Loucy (cell line): ENCODE measurements around the gene ANO6.

Experiments
- H2AFZ ChIP-seq: fragments of 200-600 bp; sonication (generic); 2 replicates; pipeline ENCODE4 v1.6.0; 2016; ENCODE audit warnings: antibody characterized with exemption, mild to moderate bottlenecking, low read length, moderate library complexity
- H3F3A ChIP-seq: fragments of 200-600 bp; 2 replicates; pipeline ENCODE4 v1.6.0; 2016; ENCODE audit warnings: antibody characterized with exemption, low read depth, mild to moderate bottlenecking
- H3K27me3 ChIP-seq: fragments of 200-600 bp; sonication (generic); 2 replicates; pipeline ENCODE4 v1.6.1; 2014; ENCODE audit warnings: low read length, mild to moderate bottlenecking; ENCODE audit not compliant: insufficient read depth, poor library complexity, severe bottlenecking
- H3K36me3 ChIP-seq: fragments of 200-600 bp; sonication (generic); 2 replicates; pipeline ENCODE4 v1.6.1; 2016; ENCODE audit warnings: low read length; ENCODE audit not compliant: insufficient read depth
- H3K4me1 ChIP-seq: fragments of 200-600 bp; sonication (generic); 2 replicates; pipeline ENCODE4 v1.5.1; 2014; ENCODE audit warnings: low read length, mild to moderate bottlenecking; ENCODE audit not compliant: insufficient read depth, poor library complexity, severe bottlenecking
- H3K4me2 ChIP-seq: fragments of 200-600 bp; sonication (generic); 2 replicates; pipeline ENCODE4 v1.6.0; 2014; ENCODE audit warnings: antibody characterized with exemption, low read length, low read depth, mild to moderate bottlenecking; ENCODE audit not compliant: poor library complexity, severe bottlenecking
- H3K4me3 ChIP-seq: fragments of 200-600 bp; sonication (generic); 2 replicates; pipeline ENCODE4 v1.5.1; 2014; ENCODE audit warnings: low read length, mild to moderate bottlenecking, mixed read lengths; ENCODE audit not compliant: poor library complexity, severe bottlenecking
- H3K79me2 ChIP-seq: fragments of 200-600 bp; sonication (generic); 2 replicates; pipeline ENCODE4 v1.6.1; 2014; ENCODE audit warnings: low read length; ENCODE audit not compliant: insufficient read depth
- H3K9ac ChIP-seq: fragments of 200-600 bp; sonication (generic); 2 replicates; pipeline ENCODE4 v1.6.0; 2014; ENCODE audit warnings: mild to moderate bottlenecking, low read depth, low read length, moderate library complexity; ENCODE audit not compliant: poor library complexity, severe bottlenecking
- H3K9me2 ChIP-seq: fragments of 200-600 bp; sonication (generic); replicated peaks from 2 replicates; pipeline ENCODE4 v1.6.1; 2016; ENCODE audit warnings: low read depth, low read length, mixed read lengths
- H3K9me3 ChIP-seq: fragments of 200-600 bp; sonication (generic); 2 replicates; pipeline ENCODE4 v1.6.1; 2014; ENCODE audit warnings: mild to moderate bottlenecking, antibody characterized with exemption, low read length, low read depth; ENCODE audit not compliant: insufficient read depth
- H4K20me1 ChIP-seq: fragments of 200-600 bp; sonication (generic); 2 replicates; pipeline ENCODE4 v1.6.0; 2014; ENCODE audit warnings: antibody characterized with exemption, low read length, mild to moderate bottlenecking; ENCODE audit not compliant: insufficient read depth, poor library complexity, severe bottlenecking
- CTCF ChIP-seq: fragments of 200-600 bp; sonication (generic); conservative IDR thresholded peaks from 2 replicates; pipeline ENCODE4 v1.5.1; 2014; ENCODE audit warnings: mild to moderate bottlenecking, antibody characterized with exemption, low read length
- EZH2phosphoT487 ChIP-seq: fragments of 200-600 bp; IDR thresholded peaks from 2 replicates; pipeline ENCODE4 v1.6.1; 2018; ENCODE audit warnings: antibody characterized with exemption, mild to moderate bottlenecking, moderate library complexity, borderline replicate concordance

ANO6 gene

GRCh38 chr12:45327823-45328383, 112.0 kb downstream of the ANO6 start:
- Histone ChIP-seq H2AFZ (no peak overlapping the region), H3K9me2 (no peaks in the 10 kb centered on the region), H3K4me1 (peaks cover 16% of the 10 kb centered on the region)

GRCh38 chr12:45329238-45329637, 113.3 kb downstream of the ANO6 start:
- Histone ChIP-seq H3K4me1 (peaks cover 16% of the 10 kb centered on the region), H3K9me3 (no peaks in the 10 kb centered on the region), H3K4me2 (no peak overlapping the region), H3F3A (no peaks in the 10 kb centered on the region), H4K20me1 (no peaks in the 10 kb centered on the region), H3K27me3 (no peaks in the 10 kb centered on the region), H3K9me2 (no peaks in the 10 kb centered on the region), H3K4me3 (no peak overlapping the region), H3K36me3 (peaks cover 20% of the 10 kb centered on the region; the same call in 1 of the 2 replicates), H3K9ac (no peak overlapping the region), H3K79me2 (no peaks in the 10 kb centered on the region), H2AFZ (no peak overlapping the region)
- TF ChIP-seq EZH2phosphoT487: no peak
- no peak for TF ChIP-seq CTCF

More at GRCh38 chr12:45327823-45328383, 112.0 kb downstream of the ANO6 start:
- Histone ChIP-seq H3K79me2 (no peaks in the 10 kb centered on the region), H3K4me2 (peak overlapping the region; percentile 6), H3K4me3 (no peak overlapping the region), H3K9me3 (no peaks in the 10 kb centered on the region), H4K20me1 (no peaks in the 10 kb centered on the region), H3K27me3 (no peaks in the 10 kb centered on the region), H3K36me3 (peaks cover 14% of the 10 kb centered on the region; the same call in 1 of the 2 replicates), H3K9ac (no peak overlapping the region), H3F3A (no peaks in the 10 kb centered on the region)
- TF ChIP-seq CTCF: no peak
- TF ChIP-seq EZH2phosphoT487: no peak

- Histone ChIP-seq H3K9me2 (no peaks in the 10 kb centered on the region), H3F3A (no peaks in the 10 kb centered on the region), H3K9ac (no peak overlapping the region), H3K79me2 (no peaks in the 10 kb centered on the region), H3K4me2 (no peak overlapping the region), H3K27me3 (no peaks in the 10 kb centered on the region), H3K9me3 (no peaks in the 10 kb centered on the region), H4K20me1 (no peaks in the 10 kb centered on the region), H2AFZ (no peak overlapping the region), H3K4me3 (no peak overlapping the region), H3K4me1 (peaks cover 16% of the 10 kb centered on the region), H3K36me3 (peaks cover 21% of the 10 kb centered on the region; the same call in 1 of the 2 replicates)
- no peak for TF ChIP-seq CTCF
- TF ChIP-seq EZH2phosphoT487: no peak
Observed at GRCh38 chr12:45329702-45330101, 113.8 kb downstream of the ANO6 start.
